Caco-2 (cell line): ENCODE results near the gene CDK14. TPM values are rescaled to one million over a fixed set of nuclear protein-coding genes. Genes with fewer than 3 reads are reported as not detected.

ENCODE experiments used
- BruUV-seq: library from RNA; stranded (reverse); fragments of 400-500 nt; replicated peaks from 2 replicates; lab custom pipeline; 2021; lab: Mats Ljungman, UMichigan
- CTCF ChIA-PET: fragments of 300-600 bp; sonication (Branson Sonifier 250); formaldehyde crosslinking; loops from one replicate; lab custom pipeline; 2022; ENCODE audit warnings: antibody characterized with exemption; lab: Charles Lee
- POLR2A ChIA-PET: fragments of 300-600 bp; sonication (Branson Sonifier 250); formaldehyde crosslinking; loops from one replicate; lab custom pipeline; 2022; ENCODE audit warnings: antibody characterized with exemption; lab: Charles Lee
- DNase-seq, 2 experiments: peaks; one replicate each; pipeline versions ENCODE4 v3.0.0 to v3.0.0-alpha.2; 2020 to 2022
- H3K27me3 ChIP-seq: replicated peaks from 2 replicates; pipeline ENCODE4 v1.6.0; 2011; ENCODE audit warnings: low read length; ENCODE audit not compliant: control insufficient read depth, insufficient read depth
- H3K36me3 ChIP-seq: 2 replicates; pipeline ENCODE4 v1.5.1; 2011; ENCODE audit warnings: low read length; ENCODE audit not compliant: control insufficient read depth, insufficient read depth
- H3K4me1 ChIP-seq: fragments of 250-450 bp; sonication (Bioruptor Pico); 2 replicates; pipeline ENCODE4 v1.5.1; 2020; ENCODE audit warnings: mild to moderate bottlenecking
- H3K4me3 ChIP-seq: 2 replicates; pipeline ENCODE4 v1.5.1; 2011; ENCODE audit warnings: low read depth, mild to moderate bottlenecking, control low read depth, low read length
- H3K9me3 ChIP-seq: fragments of 250-450 bp; sonication (Bioruptor Pico); 2 replicates; pipeline ENCODE4 v1.5.1; 2020; ENCODE audit warnings: mild to moderate bottlenecking, moderate library complexity
- H3K27ac Mint-ChIP-seq: one replicate; pipeline ENCODE4 v1.8.0; 2022; ENCODE audit warnings: mixed read lengths; ENCODE audit not compliant: unreplicated experiment
- H3K27me3 Mint-ChIP-seq: one replicate; pipeline ENCODE4 v1.8.0; 2022; ENCODE audit warnings: mixed read lengths; ENCODE audit not compliant: insufficient read depth, unreplicated experiment
- H3K36me3 Mint-ChIP-seq: one replicate; pipeline ENCODE4 v1.8.0; 2022; ENCODE audit warnings: mild to moderate bottlenecking, mixed read lengths; ENCODE audit not compliant: insufficient read depth, unreplicated experiment
- H3K4me1 Mint-ChIP-seq: one replicate; pipeline ENCODE4 v1.8.0; 2022; ENCODE audit warnings: low read depth, mixed read lengths; ENCODE audit not compliant: unreplicated experiment
- H3K4me3 Mint-ChIP-seq: one replicate; pipeline ENCODE4 v1.8.0; 2022; ENCODE audit warnings: mild to moderate bottlenecking, moderate library complexity, mixed read lengths; ENCODE audit not compliant: unreplicated experiment
- H3K9me3 Mint-ChIP-seq: one replicate; pipeline ENCODE4 v1.8.0; 2022; ENCODE audit warnings: mixed read lengths; ENCODE audit not compliant: unreplicated experiment
- CTCF ChIP-seq, 2 experiments: fragments of 200-600 bp in 1 of 2; IDR thresholded peaks; 1 replicate in 1 of 2; 2 replicates in 1 of 2; pipeline versions ENCODE4 v1.5.1 to v1.8.0; 2011 to 2022; ENCODE audit warnings: antibody characterized with exemption in 1 of 2, control low read depth in 1 of 2, inconsistent platforms in 1 of 2, low read depth in 1 of 2, low read length in 1 of 2, mild to moderate bottlenecking in 1 of 2, moderate library complexity in 1 of 2; ENCODE audit not compliant: insufficient read depth in 1 of 2, severe bottlenecking in 1 of 2, unreplicated experiment in 1 of 2
- intact Hi-C: fragments of 100-400 bp; cut with micrococcal nuclease; formaldehyde crosslinking; loops from one replicate; pipeline ENCODE4 v1.10.0; 2022; ENCODE audit not compliant: unreplicated experiment
- total RNA-seq: library from RNA; stranded (reverse); gene quantifications from 2 replicates; pipeline ENCODE4 v1.2.3, GENCODE V29; 2022

The CDK14 gene
- total RNA-seq, 1 experiment from 2014 or later = 18.2 TPM

GRCh38 chr7:90916319-90916718 is 320.2 kb downstream of the CDK14 start:
- POLR2A ChIA-PET = no interaction called here
- no peak for TF ChIP-seq CTCF (IDR thresholded peaks at IDR 0.05; ENCODE audit: insufficient read depth in 1 of 2, low read depth in 1 of 2, low read length in 1 of 2, severe bottlenecking in 1 of 2, unreplicated experiment in 1 of 2)
- BruUV-seq = no TSS peak
- H3K4me3 Mint-ChIP-seq = no peak overlapping the region
- CTCF ChIA-PET = no interaction called here
- Histone ChIP-seq H3K9me3 (no peaks in the 10 kb centered on the region), H3K27me3 (no peaks in the 10 kb centered on the region), H3K36me3 (no peaks in the 10 kb centered on the region), H3K4me3 (no peak overlapping the region), H3K4me1 (no peaks in the 10 kb centered on the region)
- intact Hi-C loops = no loop called here
- H3K27me3 Mint-ChIP-seq = no peaks in the 10 kb centered on the region
- no peaks in the 10 kb centered on the region for H3K36me3 Mint-ChIP-seq
- H3K27ac Mint-ChIP-seq = no peak overlapping the region
- H3K4me1 Mint-ChIP-seq = no peaks in the 10 kb centered on the region
- H3K9me3 Mint-ChIP-seq = no peaks in the 10 kb centered on the region
- no peak for DNase-seq

GRCh38 chr7:90917539-90917938 is 321.4 kb downstream of the CDK14 start:
- Mint-ChIP-seq H3K27me3 (no peaks in the 10 kb centered on the region), H3K36me3 (no peaks in the 10 kb centered on the region), H3K27ac (no peak overlapping the region), H3K4me3 (no peak overlapping the region), H3K9me3 (no peaks in the 10 kb centered on the region), H3K4me1 (no peaks in the 10 kb centered on the region)
- H3K9me3 ChIP-seq = no peaks in the 10 kb centered on the region
- BruUV-seq = no TSS peak
- CTCF ChIA-PET = no interaction called here
- no peak for TF ChIP-seq CTCF (IDR thresholded peaks at IDR 0.05; ENCODE audit: insufficient read depth in 1 of 2, low read depth in 1 of 2, low read length in 1 of 2, severe bottlenecking in 1 of 2, unreplicated experiment in 1 of 2)
- H3K4me1 ChIP-seq = no peaks in the 10 kb centered on the region
- H3K4me3 ChIP-seq = no peak overlapping the region
- DNase-seq = no peak
- POLR2A ChIA-PET = no interaction called here
- H3K36me3 ChIP-seq = no peaks in the 10 kb centered on the region
- H3K27me3 ChIP-seq = no peaks in the 10 kb centered on the region
- intact Hi-C loops = no loop called here

GRCh38 chr7:90918303-90918702 is 322.2 kb downstream of the CDK14 start:
- H3K4me1 ChIP-seq = no peaks in the 10 kb centered on the region
- BruUV-seq = no TSS peak
- POLR2A ChIA-PET = no interaction called here

More at GRCh38 chr7:90918303-90918702, 322.2 kb downstream of the CDK14 start:
- Histone ChIP-seq H3K4me3 (no peak overlapping the region), H3K27me3 (no peaks in the 10 kb centered on the region), H3K36me3 (no peaks in the 10 kb centered on the region), H3K9me3 (no peaks in the 10 kb centered on the region)
- H3K4me3 Mint-ChIP-seq = no peak overlapping the region
- DNase-seq = no peak
- CTCF ChIA-PET = no interaction called here
- H3K4me1 Mint-ChIP-seq = no peaks in the 10 kb centered on the region
- no peak overlapping the region for H3K27ac Mint-ChIP-seq
- TF ChIP-seq CTCF (IDR thresholded peaks at IDR 0.05; ENCODE audit: insufficient read depth in 1 of 2, low read depth in 1 of 2, low read length in 1 of 2, severe bottlenecking in 1 of 2, unreplicated experiment in 1 of 2) = no peak
- no peaks in the 10 kb centered on the region for H3K36me3 Mint-ChIP-seq
- H3K27me3 Mint-ChIP-seq = no peaks in the 10 kb centered on the region
- no peaks in the 10 kb centered on the region for H3K9me3 Mint-ChIP-seq
- intact Hi-C loops = no loop called here
